Measurements from ENCODE around the gene SPOCD1.

Gene SPOCD1

GRCh38 chr1:31746687-31747086, 69.1 kb downstream of the SPOCD1 start:
- H3K4me3 ChIP-seq (ENCODE audit: low read depth, low read length) = no peak overlapping the region
- TF ChIP-seq CTCF (IDR thresholded peaks at IDR 0.05; ENCODE audit: insufficient read depth, low read length, missing control alignments) = no peak
- ChIA-PET CTCF (interaction anchor here (1.2 to 9.5 kb wide), 17 partner anchors 9 to 217 kb away, joined by 3 to 107 read pairs (median 12); partner anchors contain the start of genes ADGRB2 and PEF1), POLR2A (no interaction called here)
- DNase-seq (ENCODE audit: low read depth, low spot score) = no peak

- POLR2A ChIA-PET = interaction anchor here (1.3 kb wide), 1 partner anchor 42 kb away, joined by 4 read pairs; the partner anchor contains the start of gene COL16A1
These were observed 69.7 kb downstream of the SPOCD1 start for GRCh38 chr1:31745946-31746670.

GRCh38 chr1:31745096-31745945, 70.5 kb downstream of the SPOCD1 start:
- ChIA-PET CTCF (interaction anchor here (0.7 to 9.5 kb wide), 47 partner anchors 8 to 218 kb away, joined by 3 to 107 read pairs (median 6); partner anchors contain the start of genes ADGRB2, COL16A1, PEF1 and TINAGL1), POLR2A (interaction anchor here (0.9 to 1.3 kb wide), 2 partner anchors 41 to 81 kb away, joined by 3 to 4 read pairs; partner anchors contain the start of gene COL16A1)
- no peak overlapping the region for H3K4me3 ChIP-seq (ENCODE audit: low read depth, low read length)
- peak; percentile 92 for TF ChIP-seq CTCF (IDR thresholded peaks at IDR 0.05; ENCODE audit: insufficient read depth, low read length, missing control alignments)
- DNase-seq (ENCODE audit: low read depth, low spot score) = no peak

More at GRCh38 chr1:31745946-31746670, 69.7 kb downstream of the SPOCD1 start:
- no peak overlapping the region for H3K4me3 ChIP-seq (ENCODE audit: low read depth, low read length)
- TF ChIP-seq CTCF (IDR thresholded peaks at IDR 0.05; ENCODE audit: insufficient read depth, low read length, missing control alignments) = no peak
- CTCF ChIA-PET = interaction anchor here (0.7 to 9.5 kb wide), 43 partner anchors 7 to 217 kb away, joined by 3 to 107 read pairs (median 7); partner anchors contain the start of genes ADGRB2, COL16A1, PEF1 and TINAGL1
- DNase-seq (ENCODE audit: low read depth, low spot score) = no peak

GRCh38 chr1:31744165-31744888, 71.5 kb downstream of the SPOCD1 start:
- TF ChIP-seq CTCF (IDR thresholded peaks at IDR 0.05; ENCODE audit: insufficient read depth, low read length, missing control alignments) = no peak
- CTCF ChIA-PET = interaction anchor here (1.0 to 9.5 kb wide), 25 partner anchors 9 to 219 kb away, joined by 3 to 107 read pairs (median 9); partner anchors contain the start of gene COL16A1
- no peak for DNase-seq (ENCODE audit: low read depth, low spot score)
- H3K4me3 ChIP-seq (ENCODE audit: low read depth, low read length) = no peak overlapping the region
- POLR2A ChIA-PET = no interaction called here

- CTCF ChIA-PET = interaction anchor here (1.0 to 9.5 kb wide), 6 partner anchors 9 to 78 kb away, joined by 3 to 107 read pairs (median 14); no protein-coding TSS in a partner anchor
- no peak for TF ChIP-seq CTCF (IDR thresholded peaks at IDR 0.05; ENCODE audit: insufficient read depth, low read length, missing control alignments)
- no peak for DNase-seq (ENCODE audit: low read depth, low spot score)
- POLR2A ChIA-PET = no interaction called here
- H3K4me3 ChIP-seq (ENCODE audit: low read depth, low read length) = no peak overlapping the region
These were observed 73.2 kb downstream of the SPOCD1 start for GRCh38 chr1:31742462-31743212.
